SK-N-SH (cell line): ENCODE results near the gene FOXK1. TPM values are rescaled to one million over a fixed set of nuclear protein-coding genes. Genes with fewer than 3 reads are reported as not detected.

ENCODE experiments used
- CTCF ChIA-PET: fragments of 300-600, 350-600 bp; formaldehyde crosslinking; extraction: SDS; loops from one replicate; lab custom pipeline; 2021; lab: Yijun Ruan, JAX
- POLR2A ChIA-PET: fragments of 350-600 bp; sonication (Branson Sonifier 250); formaldehyde crosslinking; extraction: SDS; loops from one replicate; lab custom pipeline; 2020; ENCODE audit warnings: antibody characterized with exemption, inconsistent platforms; lab: Yijun Ruan, JAX
- DNase-seq: peaks from one replicate; pipeline ENCODE4 v3.0.0; 2012
- H2AFZ ChIP-seq: fragments of 200-600 bp; sonication (generic); 2 replicates; pipeline ENCODE4 v1.8.1; 2016; ENCODE audit warnings: antibody characterized with exemption, mild to moderate bottlenecking, low read depth
- H3F3A ChIP-seq: fragments of 200-600 bp; sonication (generic); replicated peaks from 2 replicates; pipeline ENCODE3; 2016; ENCODE audit warnings: antibody characterized with exemption, mild to moderate bottlenecking; ENCODE audit not compliant: insufficient read depth
- H3K27ac ChIP-seq, 2 experiments: fragments of 200-500 bp in 1 of 2; fragments of 200-600 bp in 1 of 2; sonication (Bioruptor generic) in 1 of 2; sonication (generic), shearing (Covaris generic) in 1 of 2; 2 replicates each; pipeline versions ENCODE4 v1.5.1 to v1.6.1; 2014 to 2016; ENCODE audit warnings: low read depth in 2 of 2, inconsistent platforms in 1 of 2, low read length in 1 of 2, mild to moderate bottlenecking in 1 of 2, mixed read lengths in 1 of 2
- H3K27me3 ChIP-seq: fragments of 200-600 bp; sonication (generic), shearing (Covaris generic); 2 replicates; pipeline ENCODE4 v1.6.1; 2016; ENCODE audit warnings: mixed run types; ENCODE audit not compliant: insufficient read depth
- H3K36me3 ChIP-seq, 2 experiments: fragments of 200-500 bp in 1 of 2; fragments of 200-600 bp in 1 of 2; sonication (Bioruptor generic) in 1 of 2; sonication (generic) in 1 of 2; replicated peaks in 1 of 2; 2 replicates each; pipeline versions ENCODE3 to v1.5.1; 2014 to 2016; ENCODE audit warnings: low read length in 1 of 2, mild to moderate bottlenecking in 1 of 2; ENCODE audit not compliant: insufficient read depth in 2 of 2, control insufficient read depth in 1 of 2
- H3K4me1 ChIP-seq, 2 experiments: fragments of 200-500 bp in 1 of 2; fragments of 200-600 bp in 1 of 2; sonication (Bioruptor generic) in 1 of 2; sonication (generic), shearing (Covaris generic) in 1 of 2; 2 replicates each; pipeline versions ENCODE4 v1.5.1 to v1.6.1; 2014 to 2016; ENCODE audit warnings: low read depth in 1 of 2, low read length in 1 of 2, mixed run types in 1 of 2; ENCODE audit not compliant: insufficient read depth in 2 of 2, control insufficient read depth in 1 of 2
- H3K4me2 ChIP-seq: fragments of 200-600 bp; sonication (generic), shearing (Covaris generic); 2 replicates; pipeline ENCODE4 v1.6.1; 2017; ENCODE audit warnings: mixed run types
- H3K4me3 ChIP-seq, 2 experiments: fragments of 200-500 bp in 1 of 2; fragments of 200-600 bp in 1 of 2; sonication (Bioruptor generic) in 1 of 2; sonication (generic), shearing (Covaris generic) in 1 of 2; 2 replicates each; pipeline versions ENCODE4 v1.5.1 to v1.8.1; 2014 to 2016; ENCODE audit warnings: low read depth in 2 of 2, inconsistent platforms in 1 of 2, low read length in 1 of 2, mild to moderate bottlenecking in 1 of 2, mixed read lengths in 1 of 2, moderate library complexity in 1 of 2
- H3K79me2 ChIP-seq: fragments of 200-600 bp; sonication (generic); 2 replicates; pipeline ENCODE4 v1.8.1; 2017; ENCODE audit warnings: mild to moderate bottlenecking; ENCODE audit not compliant: insufficient read depth
- H3K9ac ChIP-seq: fragments of 200-600 bp; sonication (generic); 2 replicates; pipeline ENCODE4 v1.6.1; 2017; ENCODE audit warnings: mixed run types
- H3K9me2 ChIP-seq: fragments of 200-600 bp; sonication (generic); 2 replicates; pipeline ENCODE4 v1.6.1; 2017; ENCODE audit warnings: mixed run types
- H3K9me3 ChIP-seq: fragments of 200-600 bp; sonication (generic); 2 replicates; pipeline ENCODE4 v1.6.1; 2017; ENCODE audit warnings: mixed run types, mild to moderate bottlenecking, moderate library complexity
- H4K20me1 ChIP-seq: fragments of 200-600 bp; sonication (generic); 2 replicates; pipeline ENCODE4 v1.6.1; 2017; ENCODE audit warnings: mild to moderate bottlenecking, mixed run types; ENCODE audit not compliant: insufficient read depth
- CHD2 ChIP-seq: fragments of 150-350 bp; IDR thresholded peaks from 2 replicates; pipeline ENCODE4 v1.6.1; 2018; ENCODE audit warnings: low read length; ENCODE audit not compliant: partially characterized antibody
- ELF1 ChIP-seq: IDR thresholded peaks from 2 replicates; pipeline ENCODE4 v1.4.0; 2012
- EZH2phosphoT487 ChIP-seq: fragments of 200-600 bp; sonication (generic); IDR thresholded peaks from 2 replicates; pipeline ENCODE4 v1.6.1; 2017; ENCODE audit warnings: low read depth, mixed run types, mild to moderate bottlenecking, antibody characterized with exemption, moderate library complexity, borderline replicate concordance
- FOXJ3 ChIP-seq: sonication (generic); formaldehyde crosslinking; IDR thresholded peaks from 2 replicates; pipeline ENCODE4 v1.5.1; 2020; ENCODE audit warnings: mild to moderate bottlenecking, missing genetic modification reagents
- GATA2 ChIP-seq: sonication (generic); formaldehyde crosslinking; IDR thresholded peaks from 2 replicates; pipeline ENCODE4 v1.5.0; 2020; ENCODE audit warnings: mild to moderate bottlenecking, missing genetic modification reagents
- NRF1 ChIP-seq: IDR thresholded peaks from 2 replicates; pipeline ENCODE4 v1.6.1; 2012; ENCODE audit warnings: low read depth, mild to moderate bottlenecking, low read length
- PBX3 ChIP-seq: IDR thresholded peaks from 2 replicates; pipeline ENCODE4; 2012
- POLR2AphosphoS5 ChIP-seq: IDR thresholded peaks from 2 replicates; pipeline ENCODE4 v1.6.1; 2012; ENCODE audit warnings: low read depth, low read length
- RAD21 ChIP-seq: IDR thresholded peaks from 2 replicates; pipeline ENCODE4 v1.6.1; 2012; ENCODE audit warnings: mild to moderate bottlenecking, low read length
- SIN3A ChIP-seq: IDR thresholded peaks from 2 replicates; pipeline ENCODE4 v1.6.1; 2012; ENCODE audit warnings: low read depth, mild to moderate bottlenecking, low read length, moderate library complexity, borderline replicate concordance
- TCF12 ChIP-seq: IDR thresholded peaks from 2 replicates; pipeline ENCODE4 v1.4.0; 2012
- USF1 ChIP-seq: IDR thresholded peaks from 2 replicates; pipeline ENCODE4 v1.4.0; 2012; ENCODE audit warnings: low read depth, borderline replicate concordance
- WGBS: methylation state at CpG from one replicate; pipeline ENCODE4 v1.1.6; 2017; ENCODE audit warnings: low lambda C conversion rate; 5-methylcytosine and 5-hydroxymethylcytosine counted together
- polyA plus RNA-seq, 3 experiments: library from polyadenylated mRNA; depleted of rRNA; stranded (reverse); fragments of >200 nt; gene quantifications; 2 replicates each; pipeline ENCODE4 v1.2.3, GENCODE V29; 2012
- TF ChIP-seq, protein P1 (sequence below): IDR thresholded peaks from 2 replicates; pipeline ENCODE4 v1.6.1; 2012; ENCODE audit warnings: mild to moderate bottlenecking, low read depth, low read length, moderate library complexity
- TF ChIP-seq, protein P2 (sequence below): IDR thresholded peaks from 2 replicates; pipeline ENCODE4 v1.4.0; 2012; ENCODE audit warnings: low read depth
- TF ChIP-seq, protein P3 (sequence below): fragments of 150-350 bp; IDR thresholded peaks from 2 replicates; pipeline ENCODE4 v1.6.1; 2017; ENCODE audit warnings: antibody characterized with exemption, low read length, low read depth, borderline replicate concordance
- TF ChIP-seq, protein P4 (sequence below): fragments of 200-600 bp; sonication (generic); IDR thresholded peaks from 2 replicates; pipeline ENCODE4 v1.6.1; 2017; ENCODE audit warnings: antibody characterized with exemption, mild to moderate bottlenecking, moderate library complexity

FOXK1 gene
- polyA plus RNA-seq, 1 of the 3 experiments (the other 2 are of a cell fraction) = 4.7 TPM

GRCh38 chr7:4729266-4729665 is 47.2 kb downstream of the FOXK1 start (continued):
- TF ChIP-seq, protein P1, sequence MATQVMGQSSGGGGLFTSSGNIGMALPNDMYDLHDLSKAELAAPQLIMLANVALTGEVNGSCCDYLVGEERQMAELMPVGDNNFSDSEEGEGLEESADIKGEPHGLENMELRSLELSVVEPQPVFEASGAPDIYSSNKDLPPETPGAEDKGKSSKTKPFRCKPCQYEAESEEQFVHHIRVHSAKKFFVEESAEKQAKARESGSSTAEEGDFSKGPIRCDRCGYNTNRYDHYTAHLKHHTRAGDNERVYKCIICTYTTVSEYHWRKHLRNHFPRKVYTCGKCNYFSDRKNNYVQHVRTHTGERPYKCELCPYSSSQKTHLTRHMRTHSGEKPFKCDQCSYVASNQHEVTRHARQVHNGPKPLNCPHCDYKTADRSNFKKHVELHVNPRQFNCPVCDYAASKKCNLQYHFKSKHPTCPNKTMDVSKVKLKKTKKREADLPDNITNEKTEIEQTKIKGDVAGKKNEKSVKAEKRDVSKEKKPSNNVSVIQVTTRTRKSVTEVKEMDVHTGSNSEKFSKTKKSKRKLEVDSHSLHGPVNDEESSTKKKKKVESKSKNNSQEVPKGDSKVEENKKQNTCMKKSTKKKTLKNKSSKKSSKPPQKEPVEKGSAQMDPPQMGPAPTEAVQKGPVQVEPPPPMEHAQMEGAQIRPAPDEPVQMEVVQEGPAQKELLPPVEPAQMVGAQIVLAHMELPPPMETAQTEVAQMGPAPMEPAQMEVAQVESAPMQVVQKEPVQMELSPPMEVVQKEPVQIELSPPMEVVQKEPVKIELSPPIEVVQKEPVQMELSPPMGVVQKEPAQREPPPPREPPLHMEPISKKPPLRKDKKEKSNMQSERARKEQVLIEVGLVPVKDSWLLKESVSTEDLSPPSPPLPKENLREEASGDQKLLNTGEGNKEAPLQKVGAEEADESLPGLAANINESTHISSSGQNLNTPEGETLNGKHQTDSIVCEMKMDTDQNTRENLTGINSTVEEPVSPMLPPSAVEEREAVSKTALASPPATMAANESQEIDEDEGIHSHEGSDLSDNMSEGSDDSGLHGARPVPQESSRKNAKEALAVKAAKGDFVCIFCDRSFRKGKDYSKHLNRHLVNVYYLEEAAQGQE = no peak
- TF ChIP-seq SIN3A (no peak), GATA2 (no peak), TCF12 (no peak), NRF1 (no peak)
- TF ChIP-seq, protein P2, sequence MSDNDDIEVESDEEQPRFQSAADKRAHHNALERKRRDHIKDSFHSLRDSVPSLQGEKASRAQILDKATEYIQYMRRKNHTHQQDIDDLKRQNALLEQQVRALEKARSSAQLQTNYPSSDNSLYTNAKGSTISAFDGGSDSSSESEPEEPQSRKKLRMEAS = no peak

DNA sequence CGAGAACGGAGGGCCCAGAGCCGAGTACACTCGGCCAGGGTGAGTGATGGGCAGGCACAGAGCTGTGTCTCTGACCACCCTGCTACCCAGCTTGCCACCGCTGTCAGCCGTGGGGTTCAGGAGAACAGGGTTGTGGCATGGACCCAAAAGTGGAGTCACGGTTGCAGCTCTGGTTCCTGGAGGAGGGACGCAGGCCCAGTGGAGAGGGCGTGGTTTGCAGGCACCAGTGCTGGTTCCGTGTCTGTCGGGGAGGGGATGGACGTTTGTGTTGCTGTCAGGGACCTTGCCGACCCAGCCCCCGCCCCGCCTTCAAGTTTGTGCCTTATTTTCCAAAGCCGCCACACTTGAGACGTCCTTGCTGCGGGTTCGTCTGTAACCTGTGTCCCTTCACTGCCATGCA is 48.2 kb downstream of the FOXK1 start:
- no peak overlapping the region for H3K4me2 ChIP-seq
- no peak overlapping the region for H3K4me3 ChIP-seq
- no peak overlapping the region for H3K9ac ChIP-seq
- CTCF ChIA-PET = interaction anchor here (0.8 to 1.5 kb wide), 3 partner anchors 9 to 98 kb away, joined by 3 read pairs; no protein-coding TSS in a partner anchor
- TF ChIP-seq, protein P3, sequence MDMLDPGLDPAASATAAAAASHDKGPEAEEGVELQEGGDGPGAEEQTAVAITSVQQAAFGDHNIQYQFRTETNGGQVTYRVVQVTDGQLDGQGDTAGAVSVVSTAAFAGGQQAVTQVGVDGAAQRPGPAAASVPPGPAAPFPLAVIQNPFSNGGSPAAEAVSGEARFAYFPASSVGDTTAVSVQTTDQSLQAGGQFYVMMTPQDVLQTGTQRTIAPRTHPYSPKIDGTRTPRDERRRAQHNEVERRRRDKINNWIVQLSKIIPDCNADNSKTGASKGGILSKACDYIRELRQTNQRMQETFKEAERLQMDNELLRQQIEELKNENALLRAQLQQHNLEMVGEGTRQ = no peak
- no peak for TF ChIP-seq PBX3
- no peak for TF ChIP-seq POLR2AphosphoS5
- no peak for TF ChIP-seq ELF1
- TF ChIP-seq CHD2 = no peak
- no peak for TF ChIP-seq RAD21
- TF ChIP-seq USF1 = no peak
- TF ChIP-seq, protein P1 = no peak
- TF ChIP-seq, protein P4, sequence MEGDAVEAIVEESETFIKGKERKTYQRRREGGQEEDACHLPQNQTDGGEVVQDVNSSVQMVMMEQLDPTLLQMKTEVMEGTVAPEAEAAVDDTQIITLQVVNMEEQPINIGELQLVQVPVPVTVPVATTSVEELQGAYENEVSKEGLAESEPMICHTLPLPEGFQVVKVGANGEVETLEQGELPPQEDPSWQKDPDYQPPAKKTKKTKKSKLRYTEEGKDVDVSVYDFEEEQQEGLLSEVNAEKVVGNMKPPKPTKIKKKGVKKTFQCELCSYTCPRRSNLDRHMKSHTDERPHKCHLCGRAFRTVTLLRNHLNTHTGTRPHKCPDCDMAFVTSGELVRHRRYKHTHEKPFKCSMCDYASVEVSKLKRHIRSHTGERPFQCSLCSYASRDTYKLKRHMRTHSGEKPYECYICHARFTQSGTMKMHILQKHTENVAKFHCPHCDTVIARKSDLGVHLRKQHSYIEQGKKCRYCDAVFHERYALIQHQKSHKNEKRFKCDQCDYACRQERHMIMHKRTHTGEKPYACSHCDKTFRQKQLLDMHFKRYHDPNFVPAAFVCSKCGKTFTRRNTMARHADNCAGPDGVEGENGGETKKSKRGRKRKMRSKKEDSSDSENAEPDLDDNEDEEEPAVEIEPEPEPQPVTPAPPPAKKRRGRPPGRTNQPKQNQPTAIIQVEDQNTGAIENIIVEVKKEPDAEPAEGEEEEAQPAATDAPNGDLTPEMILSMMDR = no peak
- TF ChIP-seq, protein P2 = no peak
- TF ChIP-seq EZH2phosphoT487 = no peak
- no peak for TF ChIP-seq FOXJ3
- TF ChIP-seq GATA2 = no peak
- POLR2A ChIA-PET = no interaction called here
- no peak overlapping the region for H3K27ac ChIP-seq
- H3K27me3 ChIP-seq = no peaks in the 10 kb centered on the region
- H3F3A ChIP-seq = no peaks in the 10 kb centered on the region
- H3K36me3 ChIP-seq = no peaks in the 10 kb centered on the region
- WGBS = 96% methylated on average over 15 of the region's 19 CpGs
- H3K79me2 ChIP-seq = peaks cover 74% of the 10 kb centered on the region
- no peaks in the 10 kb centered on the region for H3K9me2 ChIP-seq
- no peak overlapping the region for H2AFZ ChIP-seq
- H4K20me1 ChIP-seq = no peaks in the 10 kb centered on the region; the same call in 1 of the 2 replicates
- no peaks in the 10 kb centered on the region for H3K9me3 ChIP-seq
- peaks cover 0 to 5% of the 10 kb centered on the region in 2 experiments; a peak in 1 of 4 replicates for H3K4me1 ChIP-seq
- no peak for DNase-seq
